GM12878 (cell line): ENCODE results near the gene GGCT.

ENCODE experiments used
- EP300 ChIP-seq, 2 experiments: fragments of 150-350 bp in 1 of 2; IDR thresholded peaks; 2 replicates each; pipeline ENCODE4 v1.6.1; 2011 to 2012; ENCODE audit warnings: low read depth in 2 of 2, low read length in 2 of 2, borderline replicate concordance in 1 of 2, improper control_type of control experiment in 1 of 2, inconsistent platforms in 1 of 2; ENCODE audit not compliant: control insufficient read depth in 1 of 2
- POU2F2 ChIP-seq: IDR thresholded peaks from 3 replicates; pipeline ENCODE4 v1.6.1; 2011; ENCODE audit warnings: low read depth, mild to moderate bottlenecking, low read length, borderline replicate concordance
- RAD21 ChIP-seq: IDR thresholded peaks from 2 replicates; pipeline ENCODE4 v1.6.1; 2011; ENCODE audit warnings: mild to moderate bottlenecking, low read depth, low read length, moderate library complexity; ENCODE audit not compliant: insufficient read depth
- SIN3A ChIP-seq: IDR thresholded peaks from 2 replicates; pipeline ENCODE4 v1.6.1; 2012; ENCODE audit warnings: low read depth, low read length, improper control_type of control experiment
- SPI1 ChIP-seq: IDR thresholded peaks from 2 replicates; pipeline ENCODE4 v1.6.1; 2011; ENCODE audit warnings: low read depth, mild to moderate bottlenecking, low read length, moderate library complexity, borderline replicate concordance; ENCODE audit not compliant: insufficient read depth
- TF ChIP-seq, protein P1 (sequence below), 3 experiments: IDR thresholded peaks in 2 of 3; conservative IDR thresholded peaks in 1 of 3; 2 replicates each; pipeline ENCODE4 v1.5.1; 2011; ENCODE audit warnings: low read depth in 3 of 3, low read length in 3 of 3, mild to moderate bottlenecking in 3 of 3, control low read depth in 2 of 3, moderate library complexity in 2 of 3, inconsistent platforms in 1 of 3, mixed read lengths in 1 of 3; ENCODE audit not compliant: control insufficient read depth in 2 of 3, insufficient read depth in 1 of 3; ENCODE audit errors: extremely low read depth in 1 of 3

DNA sequence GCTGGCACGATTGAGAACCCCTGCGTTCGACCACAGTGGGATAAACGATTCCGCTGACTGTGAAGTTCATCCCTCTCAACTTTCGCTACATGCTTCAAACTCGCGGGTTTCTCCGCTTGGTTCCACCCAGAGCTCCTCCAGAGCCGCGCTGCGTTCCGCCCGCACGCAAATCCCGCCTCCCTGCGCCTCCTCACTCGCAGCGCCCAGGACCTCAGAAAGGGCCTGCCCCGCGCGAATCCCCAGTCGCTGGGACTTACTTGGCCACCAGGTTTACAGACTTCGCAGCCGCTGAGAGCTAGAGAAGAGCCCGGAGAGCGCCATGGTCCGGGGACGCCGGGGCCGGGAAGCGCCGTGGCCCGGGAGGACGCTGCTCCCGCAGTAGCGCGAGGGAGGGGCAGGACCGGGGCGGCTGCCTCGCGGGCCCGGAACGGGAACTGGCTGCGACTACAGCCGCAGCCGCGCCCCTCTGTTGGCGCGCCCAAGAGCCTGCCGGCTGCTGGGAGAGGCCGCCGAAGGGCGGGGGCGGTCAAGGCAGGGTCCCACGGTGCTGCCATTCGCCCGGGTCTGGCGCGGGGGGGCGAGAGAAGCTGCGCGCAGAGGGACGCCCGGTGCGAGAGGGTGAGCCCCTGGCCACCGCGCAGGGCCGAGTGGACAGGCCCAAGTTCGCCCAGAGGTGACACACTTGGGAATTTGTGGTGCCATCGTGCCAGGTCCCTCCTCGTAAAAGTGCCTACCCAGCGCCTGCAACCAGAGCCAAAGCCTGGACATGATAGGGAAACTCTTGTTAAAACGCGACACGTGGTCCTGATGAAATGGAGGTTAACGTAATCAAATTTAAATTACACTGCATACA is 26.1 kb downstream of the GGCT start, which contains the start of gene NOD1:
- TF ChIP-seq, protein P1, sequence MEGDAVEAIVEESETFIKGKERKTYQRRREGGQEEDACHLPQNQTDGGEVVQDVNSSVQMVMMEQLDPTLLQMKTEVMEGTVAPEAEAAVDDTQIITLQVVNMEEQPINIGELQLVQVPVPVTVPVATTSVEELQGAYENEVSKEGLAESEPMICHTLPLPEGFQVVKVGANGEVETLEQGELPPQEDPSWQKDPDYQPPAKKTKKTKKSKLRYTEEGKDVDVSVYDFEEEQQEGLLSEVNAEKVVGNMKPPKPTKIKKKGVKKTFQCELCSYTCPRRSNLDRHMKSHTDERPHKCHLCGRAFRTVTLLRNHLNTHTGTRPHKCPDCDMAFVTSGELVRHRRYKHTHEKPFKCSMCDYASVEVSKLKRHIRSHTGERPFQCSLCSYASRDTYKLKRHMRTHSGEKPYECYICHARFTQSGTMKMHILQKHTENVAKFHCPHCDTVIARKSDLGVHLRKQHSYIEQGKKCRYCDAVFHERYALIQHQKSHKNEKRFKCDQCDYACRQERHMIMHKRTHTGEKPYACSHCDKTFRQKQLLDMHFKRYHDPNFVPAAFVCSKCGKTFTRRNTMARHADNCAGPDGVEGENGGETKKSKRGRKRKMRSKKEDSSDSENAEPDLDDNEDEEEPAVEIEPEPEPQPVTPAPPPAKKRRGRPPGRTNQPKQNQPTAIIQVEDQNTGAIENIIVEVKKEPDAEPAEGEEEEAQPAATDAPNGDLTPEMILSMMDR (IDR thresholded peaks at IDR 0.05 in 2 of 3, conservative IDR thresholded peaks at IDR 0.05 in 1 of 3; ENCODE audit: control insufficient read depth in 2 of 3, extremely low read depth in 1 of 3, insufficient read depth in 1 of 3, low read depth in 3 of 3, low read length in 3 of 3) = 0 out of 6 replicates have a peak, but pooled peaks of 1 of the 3 experiments have one; percentile 1
- peak; percentile 30; the same call in 1 of the 2 replicates for TF ChIP-seq SPI1
- peak; percentile 71; the same call in 1 of the 2 replicates for TF ChIP-seq SIN3A
- TF ChIP-seq RAD21 = no peak
- no peak for TF ChIP-seq EP300 (IDR thresholded peaks at IDR 0.05; ENCODE audit: borderline replicate concordance in 1 of 2, control insufficient read depth in 1 of 2, low read depth in 2 of 2, low read length in 2 of 2)
- TF ChIP-seq POU2F2 = no peak
